H1 (cell line): ENCODE results near the gene PSMD9. TPM values are rescaled to one million over a fixed set of nuclear protein-coding genes. Genes with fewer than 3 reads are reported as not detected.

Experiments
- CTCF ChIA-PET: fragments of 300-600 bp; sonication (Branson Sonifier 250); formaldehyde crosslinking; loops from one replicate; lab custom pipeline; 2021; ENCODE audit not compliant: partially characterized antibody; lab: Charles Lee
- POLR2A ChIA-PET: fragments of 300-600 bp; sonication (Branson Sonifier 250); formaldehyde crosslinking; loops from one replicate; lab custom pipeline; 2021; ENCODE audit warnings: inconsistent platforms; ENCODE audit not compliant: partially characterized antibody; lab: Charles Lee
- DNase-seq, 2 experiments: peaks; one replicate each; pipeline versions ENCODE4 v3.0.0 to v3.0.0-alpha.2; 2010 to 2022; ENCODE audit warnings: low spot score in 2 of 2, low read depth in 1 of 2, mixed read lengths in 1 of 2
- FAIRE-seq: peaks from 2 replicates; lab custom pipeline; 2011; peaks lifted over from hg19 to GRCh38; lab: Jason Lieb, UNC
- H2AFZ ChIP-seq: 2 replicates; pipeline ENCODE4 v1.8.1; 2012; ENCODE audit warnings: low read length, inconsistent platforms
- H2AK5ac ChIP-seq: 2 replicates; pipeline ENCODE4 v1.6.1; 2013; ENCODE audit warnings: low read depth, low read length
- H2BK120ac ChIP-seq: replicated peaks from 2 replicates; pipeline ENCODE3; 2013; ENCODE audit warnings: low read depth, low read length, inconsistent platforms
- H2BK12ac ChIP-seq: 2 replicates; pipeline ENCODE4 v1.6.1; 2013; ENCODE audit warnings: low read depth, low read length
- H2BK15ac ChIP-seq: 2 replicates; pipeline ENCODE4 v1.6.1; 2013; ENCODE audit warnings: low read length
- H2BK20ac ChIP-seq: 2 replicates; pipeline ENCODE4 v1.6.1; 2013; ENCODE audit warnings: low read length
- H2BK5ac ChIP-seq: 2 replicates; pipeline ENCODE4 v1.6.1; 2013; ENCODE audit warnings: low read depth, low read length
- H3K14ac ChIP-seq: 2 replicates; pipeline ENCODE4 v1.6.1; 2013; ENCODE audit warnings: inconsistent platforms; ENCODE audit not compliant: insufficient read length
- H3K18ac ChIP-seq: 2 replicates; pipeline ENCODE4 v1.6.1; 2013; ENCODE audit warnings: low read length; ENCODE audit errors: extremely low read depth
- H3K23ac ChIP-seq: 2 replicates; pipeline ENCODE4 v1.6.1; 2013; ENCODE audit warnings: inconsistent platforms; ENCODE audit not compliant: insufficient read length
- H3K23me2 ChIP-seq: 2 replicates; pipeline ENCODE4 v1.6.1; 2013; ENCODE audit warnings: low read depth, low read length
- H3K27ac ChIP-seq: 2 replicates; pipeline ENCODE4 v1.6.1; 2011; ENCODE audit warnings: low read depth, low read length, inconsistent platforms
- H3K27me3 ChIP-seq, 4 experiments: replicated peaks in 1 of 4; 1 replicate in 1 of 4; 2 replicates in 3 of 4; pipeline versions ENCODE4 v1.6.1 to v1.8.1; 2011 to 2013; ENCODE audit warnings: low read length in 3 of 4, mild to moderate bottlenecking in 3 of 4, inconsistent platforms in 2 of 4, mixed read lengths in 2 of 4, moderate library complexity in 1 of 4; ENCODE audit not compliant: control insufficient read depth in 3 of 4, insufficient read depth in 3 of 4; ENCODE audit errors: extremely low read depth in 1 of 4
- H3K36me3 ChIP-seq, 4 experiments: 2 replicates each; pipeline versions ENCODE4 v1.6.1 to v1.8.1; 2011 to 2013; ENCODE audit warnings: mild to moderate bottlenecking in 4 of 4, low read length in 3 of 4, moderate library complexity in 2 of 4, control low read depth in 1 of 4, inconsistent platforms in 1 of 4; ENCODE audit not compliant: insufficient read depth in 4 of 4, control insufficient read depth in 2 of 4
- H3K4ac ChIP-seq: replicated peaks from 2 replicates; pipeline ENCODE3; 2013; ENCODE audit warnings: low read length, low read depth, mixed read lengths, inconsistent platforms; ENCODE audit not compliant: insufficient read length
- H3K4me1 ChIP-seq, 4 experiments: replicated peaks in 1 of 4; 1 replicate in 1 of 4; 2 replicates in 3 of 4; pipeline versions ENCODE4 v1.6.1 to v1.8.1; 2011 to 2013; ENCODE audit warnings: low read length in 3 of 4, inconsistent platforms in 2 of 4, mixed read lengths in 1 of 4; ENCODE audit not compliant: insufficient read depth in 4 of 4, control insufficient read depth in 3 of 4
- H3K4me2 ChIP-seq, 2 experiments: 2 replicates each; pipeline versions ENCODE4 v1.6.1 to v1.8.1; 2011 to 2013; ENCODE audit warnings: low read depth in 2 of 2, low read length in 2 of 2, control low read depth in 1 of 2, inconsistent platforms in 1 of 2, mild to moderate bottlenecking in 1 of 2; ENCODE audit not compliant: insufficient read depth in 1 of 2
- H3K4me3 ChIP-seq, 4 experiments: fragments of 200-600, 300-600 bp in 1 of 4; sonication (generic), shearing (Covaris generic), sonication (Bioruptor Twin) in 1 of 4; 2 replicates each; pipeline versions ENCODE4 v1.5.1 to v1.8.1; 2011 to 2016; ENCODE audit warnings: low read length in 4 of 4, low read depth in 3 of 4, control low read depth in 2 of 4, inconsistent platforms in 2 of 4, mild to moderate bottlenecking in 2 of 4, mixed read lengths in 1 of 4, moderate library complexity in 1 of 4; ENCODE audit not compliant: insufficient read depth in 2 of 4; ENCODE audit errors: extremely low read depth in 1 of 4
- H3K56ac ChIP-seq: replicated peaks from 2 replicates; pipeline ENCODE3; 2013; ENCODE audit warnings: low read depth, mild to moderate bottlenecking, mixed read lengths, low read length, inconsistent platforms; ENCODE audit not compliant: insufficient read length
- H3K79me1 ChIP-seq: 2 replicates; pipeline ENCODE4 v1.6.1; 2013; ENCODE audit warnings: low read depth, low read length, control low read depth
- H3K79me2 ChIP-seq, 2 experiments: 2 replicates each; pipeline versions ENCODE4 v1.6.1 to v1.8.1; 2012 to 2013; ENCODE audit warnings: low read length in 2 of 2, mild to moderate bottlenecking in 2 of 2, inconsistent platforms in 1 of 2; ENCODE audit not compliant: insufficient read depth in 2 of 2, control insufficient read depth in 1 of 2
- H3K9ac ChIP-seq, 4 experiments: replicated peaks in 1 of 4; 1 replicate in 1 of 4; 2 replicates in 3 of 4; pipeline versions ENCODE4 v1.6.1 to v1.8.1; 2011 to 2013; ENCODE audit warnings: low read depth in 3 of 4, low read length in 3 of 4, control low read depth in 2 of 4, mild to moderate bottlenecking in 2 of 4, moderate library complexity in 2 of 4, inconsistent platforms in 1 of 4; ENCODE audit errors: extremely low read depth in 1 of 4
- H3K9me3 ChIP-seq, 2 experiments: 2 replicates each; pipeline versions ENCODE4 v1.6.1 to v1.8.1; 2012 to 2013; ENCODE audit warnings: mild to moderate bottlenecking in 2 of 2, moderate library complexity in 2 of 2, control low read depth in 1 of 2, inconsistent platforms in 1 of 2, low read depth in 1 of 2, low read length in 1 of 2, mixed read lengths in 1 of 2; ENCODE audit not compliant: insufficient read depth in 2 of 2
- H4K20me1 ChIP-seq, 2 experiments: replicated peaks in 1 of 2; 2 replicates each; pipeline versions ENCODE3 to v1.8.1; 2011 to 2013; ENCODE audit warnings: inconsistent platforms in 2 of 2, low read length in 2 of 2, mild to moderate bottlenecking in 1 of 2; ENCODE audit not compliant: insufficient read depth in 2 of 2, control insufficient read depth in 1 of 2
- H4K5ac ChIP-seq: 2 replicates; pipeline ENCODE4 v1.6.1; 2013; ENCODE audit warnings: low read length, low read depth, mixed read lengths, inconsistent platforms; ENCODE audit not compliant: insufficient read length
- H4K8ac ChIP-seq: 2 replicates; pipeline ENCODE4 v1.8.0; 2013; ENCODE audit warnings: mild to moderate bottlenecking, moderate library complexity, low read length, inconsistent platforms; ENCODE audit not compliant: insufficient read depth; ENCODE audit errors: extremely low read depth
- H4K91ac ChIP-seq: replicated peaks from 2 replicates; pipeline ENCODE3; 2013; ENCODE audit warnings: low read length, mixed read lengths, inconsistent platforms; ENCODE audit not compliant: insufficient read length
- ATF3 ChIP-seq: IDR thresholded peaks from 2 replicates; pipeline ENCODE4 v1.6.1; 2011; ENCODE audit warnings: low read depth, mild to moderate bottlenecking, low read length; ENCODE audit not compliant: insufficient read depth
- CEBPB ChIP-seq: IDR thresholded peaks from 2 replicates; pipeline ENCODE4 v1.6.1; 2012; ENCODE audit warnings: low read depth, low read length
- CTCF ChIP-seq, 3 experiments: IDR thresholded peaks; 1 replicate in 2 of 3; 2 replicates in 1 of 3; pipeline versions ENCODE4 v1.5.1 to v1.6.1; 2011; ENCODE audit warnings: low read length in 3 of 3, mild to moderate bottlenecking in 3 of 3, inconsistent platforms in 2 of 3, low read depth in 1 of 3, moderate library complexity in 1 of 3; ENCODE audit not compliant: insufficient read depth in 1 of 3; ENCODE audit errors: control extremely low read depth in 1 of 3
- EP300 ChIP-seq, 2 experiments: IDR thresholded peaks; 1 replicate in 1 of 2; 2 replicates in 1 of 2; pipeline ENCODE4 v1.6.1; 2011 to 2012; ENCODE audit warnings: low read depth in 2 of 2, low read length in 2 of 2, mild to moderate bottlenecking in 2 of 2, borderline replicate concordance in 1 of 2, inconsistent platforms in 1 of 2, moderate library complexity in 1 of 2
- JUN ChIP-seq: IDR thresholded peaks from 2 replicates; pipeline ENCODE4 v1.6.1; 2011; ENCODE audit warnings: low read depth, mild to moderate bottlenecking, improper control_type of control experiment, low read length
- WGBS, 2 experiments: shearing (Covaris generic) in 1 of 2; methylation state at CpG; one replicate each; pipeline versions ENCODE4 v1.1.6 to v1.1.7; 2013 to 2015; ENCODE audit warnings: low lambda C conversion rate in 2 of 2, mixed read lengths in 2 of 2, inconsistent platforms in 1 of 2, low coverage in 1 of 2, missing lambda C conversion rate in 1 of 2; ENCODE audit not compliant: insufficient replicate concordance in 2 of 2, insufficient coverage in 1 of 2, insufficient read length in 1 of 2; ENCODE audit errors: extremely low coverage in 1 of 2, missing lambda C conversion rate in 1 of 2; 5-methylcytosine and 5-hydroxymethylcytosine counted together
- polyA plus RNA-seq, 7 experiments: library from polyadenylated mRNA; depleted of rRNA in 3 of 7; stranded (reverse) in 5 of 7; unstranded in 2 of 7; fragments of >200 nt in 5 of 7; fragments of 200-250 nt in 2 of 7; gene quantifications; 1 replicate in 5 of 7; 2 replicates in 1 of 7; 4 replicates in 1 of 7; pipeline versions ENCODE4 v1.2.1 to v1.2.3, GENCODE V29; 2011 to 2013; ENCODE audit warnings: missing spikeins in 2 of 7, mixed read lengths in 2 of 7
- total RNA-seq: library from RNA; stranded (reverse); fragmentation: NEBNext Ultra II Directional; extraction: Animal tissue kit (Norgen Biotek cat#: 25700); gene quantifications from 2 replicates; pipeline ENCODE4 v1.2.1, GENCODE V29; 2021

PSMD9 gene
- total and polyA plus RNA-seq, 2 of the 8 experiments (the other 6 are each of a cell fraction or from before 2014, with no cell fraction given), result 28.8 to 36.1 TPM

GRCh38 chr12:121866331-121866730 lies 22.3 kb upstream of the PSMD9 start:
- no peak overlapping the region for H4K5ac ChIP-seq
- H2BK120ac ChIP-seq, result no peak overlapping the region
- no peak overlapping the region for H3K56ac ChIP-seq
- no peaks in the 10 kb centered on the region for H3K79me1 ChIP-seq
- no peak overlapping the region for H3K18ac ChIP-seq
- no peaks in the 10 kb centered on the region for H3K79me2 ChIP-seq
- no peaks in the 10 kb centered on the region for H3K27me3 ChIP-seq
- H2BK20ac ChIP-seq, result no peak overlapping the region
- WGBS, 2 experiments, result 87% methylated on average over 4 of the region's 4 CpGs; no CpG with 5 or more reads in 1 of the 2 experiments
- H2BK5ac ChIP-seq, result no peak overlapping the region
- TF ChIP-seq CEBPB, result no peak
- no peak for TF ChIP-seq JUN
- TF ChIP-seq CTCF (IDR thresholded peaks at IDR 0.05; ENCODE audit: control extremely low read depth in 1 of 3, insufficient read depth in 1 of 3, low read depth in 1 of 3, low read length in 3 of 3), result no peak
- TF ChIP-seq ATF3, result no peak
- no peak for TF ChIP-seq EP300 (IDR thresholded peaks at IDR 0.05; ENCODE audit: borderline replicate concordance in 1 of 2, low read depth in 2 of 2, low read length in 2 of 2)
- DNase-seq, result no peak
- ChIA-PET CTCF (interaction anchor here (0.5 to 1.0 kb wide), 4 partner anchors 39 to 164 kb away, joined by 3 read pairs; no protein-coding TSS in a partner anchor), POLR2A (no interaction called here)
- H2AK5ac ChIP-seq, result no peak overlapping the region
- no peak overlapping the region for H4K91ac ChIP-seq
- no peaks in the 10 kb centered on the region for H3K9me3 ChIP-seq
- H4K8ac ChIP-seq, result no peak overlapping the region
- H2BK15ac ChIP-seq, result no peak overlapping the region
- H2AFZ ChIP-seq, result no peak overlapping the region
- no peaks in the 10 kb centered on the region for H3K36me3 ChIP-seq
- no peaks in the 10 kb centered on the region; a peak in 1 of 7 replicates for H3K4me1 ChIP-seq
- H3K4ac ChIP-seq, result no peak overlapping the region
- H3K9ac ChIP-seq, result no peak overlapping the region
- no peak overlapping the region for H2BK12ac ChIP-seq
- no peak overlapping the region for H3K4me2 ChIP-seq
- no peak for FAIRE-seq
- no peaks in the 10 kb centered on the region for H3K23me2 ChIP-seq
- no peak overlapping the region for H3K4me3 ChIP-seq
- H3K23ac ChIP-seq, result no peak overlapping the region
- no peak overlapping the region for H3K27ac ChIP-seq
- H4K20me1 ChIP-seq, result no peaks in the 10 kb centered on the region
- no peak overlapping the region for H3K14ac ChIP-seq
